ENCODE data around the gene KCTD2. TPM values are rescaled to one million over a fixed set of nuclear protein-coding genes. Genes with fewer than 3 reads are reported as not detected.

KCTD2 gene
- total and polyA plus RNA-seq, 9 of the 15 experiments (the other 6 are each of a cell fraction or from before 2014, with no cell fraction given) = 1.7 to 32.9 (median 15.8) TPM

DNA sequence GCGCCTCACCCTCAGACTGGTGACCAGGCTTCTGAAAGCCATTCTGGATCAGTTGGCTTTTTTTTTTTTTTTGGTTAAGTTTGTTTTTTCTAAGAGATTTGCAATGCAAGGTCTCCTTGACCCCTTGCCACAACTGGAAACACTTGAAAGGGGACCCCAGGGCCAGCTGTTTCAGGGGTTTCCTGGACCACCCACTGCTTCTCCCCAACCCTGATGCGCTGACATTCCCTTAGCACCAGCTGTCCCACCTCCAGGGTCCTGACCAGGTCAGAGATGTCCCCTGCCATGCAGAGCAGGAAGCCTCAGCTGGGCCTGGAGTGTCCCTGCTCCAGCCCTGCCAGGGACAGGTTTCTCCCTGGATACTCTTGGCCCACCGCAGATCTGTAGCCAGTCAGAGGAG, 42.7 kb upstream of the KCTD2 start:
- Histone ChIP-seq H4K20me1 (replicated peaks; ENCODE audit: control insufficient read depth, insufficient read depth, low read length) (no peaks in the 10 kb centered on the region), H3K27me3 (ENCODE audit: control insufficient read depth in 2 of 2, insufficient read depth in 2 of 2, low read length in 2 of 2) (no peaks in the 10 kb centered on the region), H3K9me1 (ENCODE audit: control insufficient read depth, insufficient read depth, low read length) (peaks cover 3% of the 10 kb centered on the region), H3K27ac (ENCODE audit: extremely low read depth, low read depth, low read length) (no peak overlapping the region), H3K4me1 (replicated peaks in 1 of 2; ENCODE audit: control insufficient read depth in 2 of 2, insufficient read depth in 2 of 2, low read length in 2 of 2) (peaks cover 8 to 25% of the 10 kb centered on the region in 2 experiments; a peak in 4 of 5 replicates), H3K79me2 (ENCODE audit: control insufficient read depth, insufficient read depth, low read length) (no peaks in the 10 kb centered on the region), H3K9ac (ENCODE audit: insufficient read depth in 1 of 2, low read depth in 2 of 2, low read length in 2 of 2) (no peak overlapping the region), H3K4me3 (no peak overlapping the region), H3K9me3 (replicated peaks; ENCODE audit: control insufficient read depth, insufficient read depth, low read depth, low read length) (no peaks in the 10 kb centered on the region), H2AFZ (ENCODE audit: low read depth, low read length) (no peak overlapping the region), H3K4me2 (ENCODE audit: insufficient read depth, low read length) (no peak overlapping the region), H3K36me3 (ENCODE audit: control insufficient read depth, insufficient read depth, low read length) (peaks cover 21% of the 10 kb centered on the region; the same call in 1 of the 3 replicates)
- intact Hi-C loops (cut with micrococcal nuclease) (loop anchor here (10.0 kb wide), 1 partner anchor 80 kb away; the partner anchor contains the start of genes OTOP2 and USH1G), in situ Hi-C loops (cut with MboI) (no loop called here)
- no TSS peak for BruUV-seq (replicated peaks)
- no peak for FAIRE-seq
- WGBS (ENCODE audit: insufficient coverage, low coverage, missing lambda C conversion rate) = 86% methylated on average over 3 of the region's 3 CpGs
- no peak for DNase-seq (ENCODE audit: extremely low read depth in 1 of 4, low spot score in 3 of 4)
- CTCF ChIA-PET (ENCODE audit: low intra/inter-chr PET ratio) = no interaction called here
- POLR2A ChIA-PET = interaction anchor here (0.7 to 7.2 kb wide), 7 partner anchors 8 to 69 kb away, joined by 3 to 56 read pairs (median 4); partner anchors contain the start of genes CDR2L, MRPL58 and OTOP3
- ATAC-seq = no peak
- TF ChIP-seq ILF3 (IDR thresholded peaks at IDR 0.05; ENCODE audit: borderline replicate concordance) = no peak
- TF ChIP-seq GABPA (tag; conservative IDR thresholded peaks at IDR 0.05; ENCODE audit: low read depth) = no peak
- no peak for TF ChIP-seq HNRNPK (IDR thresholded peaks at IDR 0.05; ENCODE audit: low read depth, low read length, poor library complexity, severe bottlenecking)
- TF ChIP-seq, protein P1, sequence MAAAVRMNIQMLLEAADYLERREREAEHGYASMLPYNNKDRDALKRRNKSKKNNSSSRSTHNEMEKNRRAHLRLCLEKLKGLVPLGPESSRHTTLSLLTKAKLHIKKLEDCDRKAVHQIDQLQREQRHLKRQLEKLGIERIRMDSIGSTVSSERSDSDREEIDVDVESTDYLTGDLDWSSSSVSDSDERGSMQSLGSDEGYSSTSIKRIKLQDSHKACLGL (CRISPR knock-in tag; IDR thresholded peaks at IDR 0.05; ENCODE audit: borderline replicate concordance, poor library complexity, severe bottlenecking) = no peak
- TF ChIP-seq, protein P2, sequence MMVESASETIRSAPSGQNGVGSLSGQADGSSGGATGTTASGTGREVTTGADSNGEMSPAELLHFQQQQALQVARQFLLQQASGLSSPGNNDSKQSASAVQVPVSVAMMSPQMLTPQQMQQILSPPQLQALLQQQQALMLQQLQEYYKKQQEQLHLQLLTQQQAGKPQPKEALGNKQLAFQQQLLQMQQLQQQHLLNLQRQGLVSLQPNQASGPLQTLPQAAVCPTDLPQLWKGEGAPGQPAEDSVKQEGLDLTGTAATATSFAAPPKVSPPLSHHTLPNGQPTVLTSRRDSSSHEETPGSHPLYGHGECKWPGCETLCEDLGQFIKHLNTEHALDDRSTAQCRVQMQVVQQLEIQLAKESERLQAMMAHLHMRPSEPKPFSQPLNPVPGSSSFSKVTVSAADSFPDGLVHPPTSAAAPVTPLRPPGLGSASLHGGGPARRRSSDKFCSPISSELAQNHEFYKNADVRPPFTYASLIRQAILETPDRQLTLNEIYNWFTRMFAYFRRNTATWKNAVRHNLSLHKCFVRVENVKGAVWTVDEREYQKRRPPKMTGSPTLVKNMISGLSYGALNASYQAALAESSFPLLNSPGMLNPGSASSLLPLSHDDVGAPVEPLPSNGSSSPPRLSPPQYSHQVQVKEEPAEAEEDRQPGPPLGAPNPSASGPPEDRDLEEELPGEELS (CRISPR knock-in tag; IDR thresholded peaks at IDR 0.05; ENCODE audit: borderline replicate concordance) = no peak
- no peak for TF ChIP-seq ETS2 (tag; IDR thresholded peaks at IDR 0.05; ENCODE audit: borderline replicate concordance, poor library complexity, severe bottlenecking)
- TF ChIP-seq HDGF (IDR thresholded peaks at IDR 0.05) = no peak
- TF ChIP-seq, protein P3, sequence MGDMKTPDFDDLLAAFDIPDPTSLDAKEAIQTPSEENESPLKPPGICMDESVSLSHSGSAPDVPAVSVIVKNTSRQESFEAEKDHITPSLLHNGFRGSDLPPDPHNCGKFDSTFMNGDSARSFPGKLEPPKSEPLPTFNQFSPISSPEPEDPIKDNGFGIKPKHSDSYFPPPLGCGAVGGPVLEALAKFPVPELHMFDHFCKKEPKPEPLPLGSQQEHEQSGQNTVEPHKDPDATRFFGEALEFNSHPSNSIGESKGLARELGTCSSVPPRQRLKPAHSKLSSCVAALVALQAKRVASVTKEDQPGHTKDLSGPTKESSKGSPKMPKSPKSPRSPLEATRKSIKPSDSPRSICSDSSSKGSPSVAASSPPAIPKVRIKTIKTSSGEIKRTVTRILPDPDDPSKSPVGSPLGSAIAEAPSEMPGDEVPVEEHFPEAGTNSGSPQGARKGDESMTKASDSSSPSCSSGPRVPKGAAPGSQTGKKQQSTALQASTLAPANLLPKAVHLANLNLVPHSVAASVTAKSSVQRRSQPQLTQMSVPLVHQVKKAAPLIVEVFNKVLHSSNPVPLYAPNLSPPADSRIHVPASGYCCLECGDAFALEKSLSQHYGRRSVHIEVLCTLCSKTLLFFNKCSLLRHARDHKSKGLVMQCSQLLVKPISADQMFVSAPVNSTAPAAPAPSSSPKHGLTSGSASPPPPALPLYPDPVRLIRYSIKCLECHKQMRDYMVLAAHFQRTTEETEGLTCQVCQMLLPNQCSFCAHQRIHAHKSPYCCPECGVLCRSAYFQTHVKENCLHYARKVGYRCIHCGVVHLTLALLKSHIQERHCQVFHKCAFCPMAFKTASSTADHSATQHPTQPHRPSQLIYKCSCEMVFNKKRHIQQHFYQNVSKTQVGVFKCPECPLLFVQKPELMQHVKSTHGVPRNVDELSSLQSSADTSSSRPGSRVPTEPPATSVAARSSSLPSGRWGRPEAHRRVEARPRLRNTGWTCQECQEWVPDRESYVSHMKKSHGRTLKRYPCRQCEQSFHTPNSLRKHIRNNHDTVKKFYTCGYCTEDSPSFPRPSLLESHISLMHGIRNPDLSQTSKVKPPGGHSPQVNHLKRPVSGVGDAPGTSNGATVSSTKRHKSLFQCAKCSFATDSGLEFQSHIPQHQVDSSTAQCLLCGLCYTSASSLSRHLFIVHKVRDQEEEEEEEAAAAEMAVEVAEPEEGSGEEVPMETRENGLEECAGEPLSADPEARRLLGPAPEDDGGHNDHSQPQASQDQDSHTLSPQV (IDR thresholded peaks at IDR 0.05) = no peak
- TF ChIP-seq TRIM24 (IDR thresholded peaks at IDR 0.05) = no peak
- TF ChIP-seq, protein P4, sequence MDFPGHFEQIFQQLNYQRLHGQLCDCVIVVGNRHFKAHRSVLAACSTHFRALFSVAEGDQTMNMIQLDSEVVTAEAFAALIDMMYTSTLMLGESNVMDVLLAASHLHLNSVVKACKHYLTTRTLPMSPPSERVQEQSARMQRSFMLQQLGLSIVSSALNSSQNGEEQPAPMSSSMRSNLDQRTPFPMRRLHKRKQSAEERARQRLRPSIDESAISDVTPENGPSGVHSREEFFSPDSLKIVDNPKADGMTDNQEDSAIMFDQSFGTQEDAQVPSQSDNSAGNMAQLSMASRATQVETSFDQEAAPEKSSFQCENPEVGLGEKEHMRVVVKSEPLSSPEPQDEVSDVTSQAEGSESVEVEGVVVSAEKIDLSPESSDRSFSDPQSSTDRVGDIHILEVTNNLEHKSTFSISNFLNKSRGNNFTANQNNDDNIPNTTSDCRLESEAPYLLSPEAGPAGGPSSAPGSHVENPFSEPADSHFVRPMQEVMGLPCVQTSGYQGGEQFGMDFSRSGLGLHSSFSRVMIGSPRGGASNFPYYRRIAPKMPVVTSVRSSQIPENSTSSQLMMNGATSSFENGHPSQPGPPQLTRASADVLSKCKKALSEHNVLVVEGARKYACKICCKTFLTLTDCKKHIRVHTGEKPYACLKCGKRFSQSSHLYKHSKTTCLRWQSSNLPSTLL (IDR thresholded peaks at IDR 0.05) = no peak
- no peak for TF ChIP-seq NCOA2 (IDR thresholded peaks at IDR 0.05; ENCODE audit: partially characterized antibody in 2 of 2)
- no peak for TF ChIP-seq EWSR1 (IDR thresholded peaks at IDR 0.05; ENCODE audit: borderline replicate concordance, low read depth, partially characterized antibody)
